ENCODE measurements around the gene OR52J3. TPM values are rescaled to one million over a fixed set of nuclear protein-coding genes. Genes with fewer than 3 reads are reported as not detected.

OR52J3 gene
- not detected for total RNA-seq
- polyA plus RNA-seq, result not detected

DNA sequence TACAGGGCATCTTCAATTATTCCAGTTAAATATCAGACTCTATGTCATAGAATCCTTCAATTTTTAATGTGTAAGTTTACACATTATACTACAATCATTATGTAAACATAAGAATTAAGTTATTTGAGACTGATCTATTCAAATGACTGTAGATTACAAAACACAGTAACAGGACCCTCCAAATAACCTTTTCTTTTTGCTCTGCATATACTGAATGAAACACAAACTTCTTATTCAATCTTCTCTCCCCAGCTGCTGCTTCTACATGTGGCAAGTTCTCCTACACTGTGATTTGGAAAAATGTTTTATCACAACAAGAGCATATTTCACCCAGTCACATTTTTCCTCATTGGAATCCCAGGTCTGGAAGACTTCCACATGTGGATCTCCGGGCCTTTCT lies at the start of gene OR52J3:
TSS of gene OR52J3 (plus strand) at position 301 of the 400 bp plus-strand sequence. CDS start at position 301, 0 bp downstream.
- no peaks in the 10 kb centered on the region for H3K27me3 ChIP-seq (ENCODE audit: control insufficient read depth in 4 of 4, insufficient read depth in 4 of 4, low read length in 3 of 4)
- no peaks in the 10 kb centered on the region for H3K4me1 ChIP-seq (ENCODE audit: control insufficient read depth in 4 of 4, insufficient read depth in 4 of 4, low read length in 3 of 4)
- 67% methylated on average over 1 of the region's 1 CpG for whole genome bisulfite sequencing
- no peaks in the 10 kb centered on the region for H3K9me3 ChIP-seq (ENCODE audit: control insufficient read depth in 4 of 4, low read length in 3 of 4)
- H3K36me3 ChIP-seq (ENCODE audit: control insufficient read depth in 4 of 4, insufficient read depth in 3 of 4, low read depth in 1 of 4, low read length in 3 of 4), result no peaks in the 10 kb centered on the region
- no peak for TF ChIP-seq RXRA (IDR thresholded peaks at IDR 0.05)
- no peak for TF ChIP-seq TAF1 (conservative IDR thresholded peaks at IDR 0.05)
- TF ChIP-seq, protein P1, sequence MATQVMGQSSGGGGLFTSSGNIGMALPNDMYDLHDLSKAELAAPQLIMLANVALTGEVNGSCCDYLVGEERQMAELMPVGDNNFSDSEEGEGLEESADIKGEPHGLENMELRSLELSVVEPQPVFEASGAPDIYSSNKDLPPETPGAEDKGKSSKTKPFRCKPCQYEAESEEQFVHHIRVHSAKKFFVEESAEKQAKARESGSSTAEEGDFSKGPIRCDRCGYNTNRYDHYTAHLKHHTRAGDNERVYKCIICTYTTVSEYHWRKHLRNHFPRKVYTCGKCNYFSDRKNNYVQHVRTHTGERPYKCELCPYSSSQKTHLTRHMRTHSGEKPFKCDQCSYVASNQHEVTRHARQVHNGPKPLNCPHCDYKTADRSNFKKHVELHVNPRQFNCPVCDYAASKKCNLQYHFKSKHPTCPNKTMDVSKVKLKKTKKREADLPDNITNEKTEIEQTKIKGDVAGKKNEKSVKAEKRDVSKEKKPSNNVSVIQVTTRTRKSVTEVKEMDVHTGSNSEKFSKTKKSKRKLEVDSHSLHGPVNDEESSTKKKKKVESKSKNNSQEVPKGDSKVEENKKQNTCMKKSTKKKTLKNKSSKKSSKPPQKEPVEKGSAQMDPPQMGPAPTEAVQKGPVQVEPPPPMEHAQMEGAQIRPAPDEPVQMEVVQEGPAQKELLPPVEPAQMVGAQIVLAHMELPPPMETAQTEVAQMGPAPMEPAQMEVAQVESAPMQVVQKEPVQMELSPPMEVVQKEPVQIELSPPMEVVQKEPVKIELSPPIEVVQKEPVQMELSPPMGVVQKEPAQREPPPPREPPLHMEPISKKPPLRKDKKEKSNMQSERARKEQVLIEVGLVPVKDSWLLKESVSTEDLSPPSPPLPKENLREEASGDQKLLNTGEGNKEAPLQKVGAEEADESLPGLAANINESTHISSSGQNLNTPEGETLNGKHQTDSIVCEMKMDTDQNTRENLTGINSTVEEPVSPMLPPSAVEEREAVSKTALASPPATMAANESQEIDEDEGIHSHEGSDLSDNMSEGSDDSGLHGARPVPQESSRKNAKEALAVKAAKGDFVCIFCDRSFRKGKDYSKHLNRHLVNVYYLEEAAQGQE (IDR thresholded peaks at IDR 0.05), result no peak
- no peak for TF ChIP-seq EGR1 (IDR thresholded peaks at IDR 0.05; ENCODE audit: low read depth in 2 of 2)
- TF ChIP-seq ATF3 (IDR thresholded peaks at IDR 0.05), result no peak
- no peak for TF ChIP-seq HNF4A (conservative IDR thresholded peaks at IDR 0.05)
- TF ChIP-seq, protein P2, sequence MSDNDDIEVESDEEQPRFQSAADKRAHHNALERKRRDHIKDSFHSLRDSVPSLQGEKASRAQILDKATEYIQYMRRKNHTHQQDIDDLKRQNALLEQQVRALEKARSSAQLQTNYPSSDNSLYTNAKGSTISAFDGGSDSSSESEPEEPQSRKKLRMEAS (IDR thresholded peaks at IDR 0.05), result no peak
- no peak within 1 kb of the TSS for H3K4me3 ChIP-seq (ENCODE audit: low read depth in 1 of 3, low read length in 3 of 3)
- H3K9ac ChIP-seq (ENCODE audit: low read depth in 1 of 2, low read length in 2 of 2), result no peak within 1 kb of the TSS
- DNase-seq (ENCODE audit: low spot score), result no peak
- H3K27ac ChIP-seq (ENCODE audit: low read depth in 1 of 2, low read length in 2 of 2), result no peak within 1 kb of the TSS

GRCh38 chr11:5004424-5005274 lies 41.7 kb upstream of the OR52J3 start:
- peaks cover 0 to 5% (median 1%) of the 10 kb centered on the region in 4 donors for H3K27me3 ChIP-seq (ENCODE audit: control insufficient read depth in 4 of 4, insufficient read depth in 4 of 4, low read length in 3 of 4)
- no peaks in the 10 kb centered on the region for H3K9me3 ChIP-seq (ENCODE audit: control insufficient read depth in 4 of 4, low read length in 3 of 4)
- peak; percentile 57 for TF ChIP-seq CTCF (IDR thresholded peaks at IDR 0.05; ENCODE audit: low read depth, low read length, missing input control)
- TF ChIP-seq RAD21 (IDR thresholded peaks at IDR 0.05), result peak; percentile 80
- TF ChIP-seq TAF1 (conservative IDR thresholded peaks at IDR 0.05), result no peak
- H3K36me3 ChIP-seq (ENCODE audit: control insufficient read depth in 4 of 4, insufficient read depth in 3 of 4, low read depth in 1 of 4, low read length in 3 of 4), result no peaks in the 10 kb centered on the region
- 34% methylated on average over 6 of the region's 6 CpGs for WGBS
- H3K4me3 ChIP-seq (ENCODE audit: low read depth in 1 of 3, low read length in 3 of 3), result no peak overlapping the region
- no peaks in the 10 kb centered on the region for H3K4me1 ChIP-seq (ENCODE audit: control insufficient read depth in 4 of 4, insufficient read depth in 4 of 4, low read length in 3 of 4)
- H3K9ac ChIP-seq (ENCODE audit: low read depth in 1 of 2, low read length in 2 of 2), result no peak overlapping the region
- peak; percentile 43 for DNase-seq (ENCODE audit: low spot score)
- no peak overlapping the region for H3K27ac ChIP-seq (ENCODE audit: low read depth in 1 of 2, low read length in 2 of 2)

- peaks cover 0 to 4% (median 1%) of the 10 kb centered on the region in 4 donors for H3K27me3 ChIP-seq (ENCODE audit: control insufficient read depth in 4 of 4, insufficient read depth in 4 of 4, low read length in 3 of 4)
- H3K4me1 ChIP-seq (ENCODE audit: control insufficient read depth in 4 of 4, insufficient read depth in 4 of 4, low read length in 3 of 4), result no peaks in the 10 kb centered on the region
- no peak overlapping the region for H3K27ac ChIP-seq (ENCODE audit: low read depth in 1 of 2, low read length in 2 of 2)
- H3K4me3 ChIP-seq (ENCODE audit: low read depth in 1 of 3, low read length in 3 of 3), result no peak overlapping the region
- 67% methylated on average over 2 of the region's 2 CpGs for WGBS
- H3K9ac ChIP-seq (ENCODE audit: low read depth in 1 of 2, low read length in 2 of 2), result no peak overlapping the region
- H3K36me3 ChIP-seq (ENCODE audit: control insufficient read depth in 4 of 4, insufficient read depth in 3 of 4, low read depth in 1 of 4, low read length in 3 of 4), result no peaks in the 10 kb centered on the region
- no peaks in the 10 kb centered on the region for H3K9me3 ChIP-seq (ENCODE audit: control insufficient read depth in 4 of 4, low read length in 3 of 4)
- DNase-seq (ENCODE audit: low spot score), result no peak
- TF ChIP-seq ATF3 (IDR thresholded peaks at IDR 0.05) (no peak), SP1 (IDR thresholded peaks at IDR 0.05) (no peak), RAD21 (IDR thresholded peaks at IDR 0.05) (no peak), NR2F2 (IDR thresholded peaks at IDR 0.05) (no peak), EGR1 (IDR thresholded peaks at IDR 0.05; ENCODE audit: low read depth in 2 of 2) (no peak), GABPA (IDR thresholded peaks at IDR 0.05 in 1 of 2, conservative IDR thresholded peaks at IDR 0.05 in 1 of 2) (no peak), FOXA2 (IDR thresholded peaks at IDR 0.05) (no peak), TAF1 (conservative IDR thresholded peaks at IDR 0.05) (no peak), RXRA (IDR thresholded peaks at IDR 0.05) (no peak), HNF4A (conservative IDR thresholded peaks at IDR 0.05) (no peak), CTCF (IDR thresholded peaks at IDR 0.05; ENCODE audit: low read depth, low read length, missing input control) (no peak), FOXA1 (IDR thresholded peaks at IDR 0.05) (no peak), YY1 (IDR thresholded peaks at IDR 0.05) (no peak)
- TF ChIP-seq, protein P2 (IDR thresholded peaks at IDR 0.05), result no peak
Observed at GRCh38 chr11:5007561-5007960, 38.8 kb upstream of the OR52J3 start.
